CD8-positive, alpha-beta memory T cell (primary cell): ENCODE data around the gene OLFML3. TPM values are rescaled to one million over a fixed set of nuclear protein-coding genes. Genes with fewer than 3 reads are reported as not detected.
A peak's percentile ranks its signal among the peaks of the same experiment; 100 is the strongest.

ENCODE experiments used
- CTCF ChIA-PET: fragments of 350-600 bp; sonication (Branson Sonifier 250); formaldehyde crosslinking; loops from one replicate; lab custom pipeline; 2021; ENCODE audit warnings: antibody characterized with exemption; lab: Charles Lee
- POLR2A ChIA-PET: fragments of 350-600 bp; sonication (Branson Sonifier 250); formaldehyde crosslinking; loops from one replicate; lab custom pipeline; 2021; ENCODE audit warnings: antibody characterized with exemption; lab: Charles Lee
- DNase-seq, 5 donors: peaks; one replicate each; pipeline versions ENCODE4 v3.0.0 to v3.0.0-alpha.2; 2020 to 2022; ENCODE audit warnings: mixed read lengths in 1 of 5
- H3K27ac ChIP-seq: one replicate; pipeline ENCODE4 v1.7.0; 2013; ENCODE audit warnings: low read depth, mild to moderate bottlenecking, low read length, moderate library complexity
- H3K27me3 ChIP-seq: 2 replicates; pipeline ENCODE4 v1.7.0; 2013; ENCODE audit warnings: low read length, mild to moderate bottlenecking; ENCODE audit not compliant: insufficient read depth, poor library complexity, severe bottlenecking
- H3K36me3 ChIP-seq: 2 replicates; pipeline ENCODE4 v1.7.0; 2013; ENCODE audit warnings: mild to moderate bottlenecking, low read length, moderate library complexity; ENCODE audit not compliant: insufficient read depth
- H3K4me1 ChIP-seq: 2 replicates; pipeline ENCODE4 v1.7.0; 2013; ENCODE audit warnings: mild to moderate bottlenecking, low read length, moderate library complexity; ENCODE audit not compliant: insufficient read depth
- H3K4me3 ChIP-seq: 2 replicates; pipeline ENCODE4 v1.7.0; 2013; ENCODE audit warnings: mild to moderate bottlenecking, low read length
- H3K9me3 ChIP-seq: 2 replicates; pipeline ENCODE4 v1.7.0; 2013; ENCODE audit warnings: mild to moderate bottlenecking, low read length
- H3K27ac Mint-ChIP-seq, 8 donors: one replicate each; pipeline ENCODE4 v1.8.0; 2020 to 2021; ENCODE audit warnings: mixed read lengths in 8 of 8, mild to moderate bottlenecking in 6 of 8, inconsistent platforms in 3 of 8, moderate library complexity in 3 of 8
- H3K27me3 Mint-ChIP-seq, 2 donors: one replicate each; pipeline ENCODE4 v1.8.0; 2020 to 2021; ENCODE audit warnings: mixed read lengths in 2 of 2, mild to moderate bottlenecking in 1 of 2, moderate library complexity in 1 of 2
- H3K36me3 Mint-ChIP-seq, 3 donors: one replicate each; pipeline ENCODE4 v1.8.0; 2020 to 2021; ENCODE audit warnings: mixed read lengths in 3 of 3, inconsistent platforms in 1 of 3, mild to moderate bottlenecking in 1 of 3
- H3K4me1 Mint-ChIP-seq, 3 donors: one replicate each; pipeline ENCODE4 v1.8.0; 2020 to 2021; ENCODE audit warnings: mixed read lengths in 3 of 3, inconsistent platforms in 1 of 3, mild to moderate bottlenecking in 1 of 3
- H3K4me3 Mint-ChIP-seq, 7 donors: one replicate each; pipeline ENCODE4 v1.8.0; 2020 to 2021; ENCODE audit warnings: mixed read lengths in 7 of 7, mild to moderate bottlenecking in 6 of 7, moderate library complexity in 4 of 7, inconsistent platforms in 2 of 7
- H3K9me3 Mint-ChIP-seq, 5 donors: one replicate each; pipeline ENCODE4 v1.8.0; 2020 to 2022; ENCODE audit warnings: mixed read lengths in 5 of 5, mild to moderate bottlenecking in 3 of 5, moderate library complexity in 2 of 5, inconsistent platforms in 1 of 5
- polyA plus RNA-seq: library from polyadenylated mRNA; unstranded; fragments of 300-500 nt; fragmentation: Illumina TruSeq; gene quantifications from one replicate; pipeline ENCODE4 v1.2.3, GENCODE V29; 2021
- total RNA-seq, 2 experiments: library from RNA; stranded (reverse); gene quantifications; one replicate each; pipeline ENCODE4 v1.2.3, GENCODE V29; 2021

OLFML3 gene
- total and polyA plus RNA-seq, 3 experiments from 2014 or later = 0.18 to 0.24 TPM; not detected in 1

DNA sequence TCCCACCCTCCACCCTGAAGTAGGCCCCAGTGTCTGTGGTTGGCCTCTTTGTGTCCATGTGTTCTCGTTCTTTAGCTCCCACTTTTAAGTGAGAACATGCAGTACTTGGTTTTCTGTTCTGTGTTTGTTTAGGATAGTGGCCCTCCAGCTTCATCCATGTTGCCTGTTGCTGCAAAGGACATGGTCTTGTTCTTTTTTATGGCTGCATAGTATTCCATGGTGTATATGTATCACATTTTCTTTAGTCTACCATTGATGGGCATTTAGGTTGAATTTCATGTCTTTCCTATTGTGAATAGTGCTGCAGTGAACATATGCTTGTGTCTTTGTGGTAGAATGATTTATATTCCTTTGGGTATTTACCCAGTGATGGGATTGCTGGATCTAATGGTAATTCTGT is 44.1 kb upstream of the OLFML3 start:
- H3K4me1 Mint-ChIP-seq = peaks cover 84 to 99% (median 99%) of the 10 kb centered on the region in 3 donors
- peaks cover 2 to 36% (median 3%) of the 10 kb centered on the region in 3 donors for H3K36me3 Mint-ChIP-seq
- peak overlapping the region in 5 of 7 donors; percentile 25 to 72 (median 39) for H3K4me3 Mint-ChIP-seq
- DNase-seq = no peak
- H3K4me3 ChIP-seq = no peak overlapping the region
- H3K36me3 ChIP-seq = no peaks in the 10 kb centered on the region
- no peaks in the 10 kb centered on the region for H3K9me3 Mint-ChIP-seq
- CTCF ChIA-PET = interaction anchor here (1.5 to 9.7 kb wide), 2 partner anchors 13 to 31 kb away, joined by 4 to 74 read pairs; partner anchors contain the start of gene AP4B1
- H3K27ac Mint-ChIP-seq = peak overlapping the region in 7 of 8 donors; percentile 60 to 92 (median 83)
- no peaks in the 10 kb centered on the region for H3K27me3 ChIP-seq
- peaks cover 91% of the 10 kb centered on the region for H3K4me1 ChIP-seq
- POLR2A ChIA-PET = interaction anchor here (1.0 to 1.4 kb wide), 2 partner anchors 11 to 27 kb away, joined by 3 to 5 read pairs; no protein-coding TSS in a partner anchor
- H3K27ac ChIP-seq = no peak overlapping the region
- H3K9me3 ChIP-seq = no peaks in the 10 kb centered on the region
- H3K27me3 Mint-ChIP-seq = peaks cover 0 to 5% of the 10 kb centered on the region in 2 donors

DNA sequence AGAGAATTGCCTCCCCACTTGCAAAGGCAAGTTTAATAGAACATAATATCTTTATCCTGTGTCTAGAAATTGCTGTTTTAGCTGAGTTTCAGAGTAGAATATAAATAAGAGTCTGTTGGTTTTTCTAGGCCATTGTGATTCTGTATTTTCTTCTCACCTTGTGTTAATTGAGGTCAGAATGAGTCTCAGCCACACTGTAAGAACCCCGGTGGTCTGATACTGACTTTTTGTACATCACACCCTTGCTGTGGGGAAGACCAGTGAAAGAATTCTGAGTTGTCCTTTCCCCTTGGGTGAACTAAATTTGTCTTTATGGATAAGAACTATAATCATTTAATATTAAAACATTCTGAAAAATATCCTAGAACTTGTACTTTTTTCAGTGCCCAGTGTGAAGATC is 43.3 kb upstream of the OLFML3 start:
- H3K27ac ChIP-seq = no peak overlapping the region
- peaks cover 6% of the 10 kb centered on the region for H3K36me3 ChIP-seq
- ChIA-PET CTCF (interaction anchor here (1.5 to 9.7 kb wide), 2 partner anchors 12 to 32 kb away, joined by 4 to 74 read pairs; partner anchors contain the start of gene AP4B1), POLR2A (interaction anchor here (0.8 to 1.4 kb wide), 3 partner anchors 10 to 27 kb away, joined by 3 to 5 read pairs (median 3); no protein-coding TSS in a partner anchor)
- H3K4me1 ChIP-seq = peaks cover 93% of the 10 kb centered on the region
- peaks cover 84 to 99% (median 99%) of the 10 kb centered on the region in 3 donors for H3K4me1 Mint-ChIP-seq
- peaks cover 7 to 39% (median 8%) of the 10 kb centered on the region in 3 donors for H3K36me3 Mint-ChIP-seq
- DNase-seq = peak in 1 of 5 donors; percentile 20
- H3K9me3 Mint-ChIP-seq = no peaks in the 10 kb centered on the region
- peak overlapping the region; percentile 47 to 92 (median 82) for H3K27ac Mint-ChIP-seq
- peak overlapping the region; percentile 29 to 72 (median 44) for H3K4me3 Mint-ChIP-seq
- no peaks in the 10 kb centered on the region for H3K27me3 Mint-ChIP-seq
- H3K27me3 ChIP-seq = no peaks in the 10 kb centered on the region
- H3K4me3 ChIP-seq = no peak overlapping the region
- no peaks in the 10 kb centered on the region for H3K9me3 ChIP-seq

DNA sequence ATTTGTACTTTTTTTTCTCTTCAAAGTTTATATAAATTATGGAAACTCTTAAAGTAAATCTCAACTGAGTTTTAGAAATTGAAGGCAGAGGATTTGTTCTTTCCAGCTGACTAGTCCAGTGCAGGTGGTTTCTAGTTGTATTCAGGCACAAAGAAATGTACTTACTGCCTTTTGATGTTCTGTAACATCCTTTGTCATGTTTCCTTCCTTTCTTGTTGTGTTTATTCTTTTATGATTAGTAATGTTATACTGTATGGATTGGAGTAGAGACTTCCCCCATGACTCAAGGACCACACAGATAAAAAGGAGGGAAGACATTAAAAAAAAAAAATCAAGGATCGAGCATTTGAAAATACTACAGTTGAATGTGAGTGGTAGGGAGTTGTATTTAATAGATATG is 42.1 kb upstream of the OLFML3 start:
- no peak overlapping the region for H3K4me3 ChIP-seq
- no peaks in the 10 kb centered on the region for H3K27me3 ChIP-seq
- Mint-ChIP-seq H3K4me1 (peaks cover 79 to 95% (median 95%) of the 10 kb centered on the region in 3 donors), H3K27ac (peak overlapping the region in 7 of 8 donors; percentile 80 to 97 (median 90)), H3K27me3 (no peaks in the 10 kb centered on the region), H3K4me3 (peak overlapping the region; percentile 14 to 86 (median 48)), H3K36me3 (peaks cover 12 to 47% (median 13%) of the 10 kb centered on the region in 3 donors), H3K9me3 (no peaks in the 10 kb centered on the region)
- ChIA-PET POLR2A (no interaction called here), CTCF (interaction anchor here (9.7 kb wide), 1 partner anchor 11 kb away, joined by 74 read pairs; no protein-coding TSS in a partner anchor)
- no peaks in the 10 kb centered on the region for H3K9me3 ChIP-seq
- H3K4me1 ChIP-seq = peaks cover 94% of the 10 kb centered on the region
- peaks cover 10% of the 10 kb centered on the region for H3K36me3 ChIP-seq
- H3K27ac ChIP-seq = no peak overlapping the region
- DNase-seq = no peak

DNA sequence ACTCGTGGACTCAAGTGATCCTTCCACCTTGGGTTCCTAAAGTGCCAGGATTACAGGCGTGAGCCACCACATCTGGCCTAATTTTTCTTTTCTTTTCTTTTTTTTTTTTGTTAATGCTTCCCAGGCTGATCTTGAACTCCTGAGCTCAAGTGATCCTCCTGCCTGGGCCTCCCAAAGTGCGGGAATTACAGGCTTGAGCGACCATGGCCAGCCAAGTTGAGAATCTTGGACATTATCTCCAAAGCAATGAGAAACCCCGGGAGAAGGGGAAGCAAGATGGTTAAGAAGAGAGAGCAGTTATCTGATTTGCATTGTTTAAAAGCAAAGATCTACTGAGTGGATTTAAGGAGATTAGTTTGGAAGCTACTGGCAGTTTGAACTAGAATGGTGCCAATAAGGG is 41.1 kb upstream of the OLFML3 start:
- Mint-ChIP-seq H3K4me1 (peaks cover 77 to 93% (median 92%) of the 10 kb centered on the region in 3 donors), H3K27me3 (no peaks in the 10 kb centered on the region), H3K4me3 (peak overlapping the region in 6 of 7 donors; percentile 12 to 86 (median 42)), H3K9me3 (no peaks in the 10 kb centered on the region), H3K27ac (peak overlapping the region; percentile 59 to 97 (median 88)), H3K36me3 (peaks cover 13 to 47% (median 15%) of the 10 kb centered on the region in 3 donors)
- no peak overlapping the region for H3K4me3 ChIP-seq
- CTCF ChIA-PET = interaction anchor here (1.8 to 3.1 kb wide), 2 partner anchors 34 to 103 kb away, joined by 4 to 8 read pairs; partner anchors contain the start of genes AP4B1 and DCLRE1B
- no peaks in the 10 kb centered on the region for H3K27me3 ChIP-seq
- POLR2A ChIA-PET = interaction anchor here (0.7 kb wide), 1 partner anchor 861 kb away, joined by 4 read pairs; no protein-coding TSS in a partner anchor
- no peak overlapping the region for H3K27ac ChIP-seq
- no peaks in the 10 kb centered on the region for H3K9me3 ChIP-seq
- peaks cover 92% of the 10 kb centered on the region for H3K4me1 ChIP-seq
- peaks cover 14% of the 10 kb centered on the region for H3K36me3 ChIP-seq
- DNase-seq = no peak

DNA sequence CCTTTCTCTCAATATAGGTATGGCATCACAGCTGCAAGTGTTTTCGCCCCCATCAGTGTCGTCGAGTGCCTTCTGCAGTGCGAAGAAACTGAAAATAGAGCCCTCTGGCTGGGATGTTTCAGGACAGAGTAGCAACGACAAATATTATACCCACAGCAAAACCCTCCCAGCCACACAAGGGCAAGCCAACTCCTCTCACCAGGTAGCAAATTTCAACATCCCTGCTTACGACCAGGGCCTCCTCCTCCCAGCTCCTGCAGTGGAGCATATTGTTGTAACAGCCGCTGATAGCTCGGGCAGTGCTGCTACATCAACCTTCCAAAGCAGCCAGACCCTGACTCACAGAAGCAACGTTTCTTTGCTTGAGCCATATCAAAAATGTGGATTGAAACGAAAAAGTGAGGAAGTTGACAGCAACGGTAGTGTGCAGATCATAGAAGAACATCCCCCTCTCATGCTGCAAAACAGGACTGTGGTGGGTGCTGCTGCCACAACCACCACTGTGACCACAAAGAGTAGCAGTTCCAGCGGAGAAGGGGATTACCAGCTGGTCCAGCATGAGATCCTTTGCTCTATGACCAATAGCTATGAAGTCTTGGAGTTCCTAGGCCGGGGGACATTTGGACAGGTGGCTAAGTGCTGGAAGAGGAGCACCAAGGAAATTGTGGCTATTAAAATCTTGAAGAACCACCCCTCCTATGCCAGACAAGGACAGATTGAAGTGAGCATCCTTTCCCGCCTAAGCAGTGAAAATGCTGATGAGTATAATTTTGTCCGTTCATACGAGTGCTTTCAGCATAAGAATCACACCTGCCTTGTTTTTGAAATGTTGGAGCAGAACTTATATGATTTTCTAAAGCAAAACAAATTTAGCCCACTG is 38.7 kb upstream of the OLFML3 start:
- ChIA-PET POLR2A (interaction anchor here (0.6 to 2.9 kb wide), 4 partner anchors 10 to 157 kb away, joined by 3 to 28 read pairs (median 4); partner anchors contain the start of gene HIPK1), CTCF (interaction anchor here (1.7 to 3.1 kb wide), 4 partner anchors 8 to 105 kb away, joined by 5 to 18 read pairs (median 7); partner anchors contain the start of genes AP4B1, DCLRE1B and HIPK1)
- H3K9me3 Mint-ChIP-seq = no peaks in the 10 kb centered on the region
- peak overlapping the region; percentile 4 for H3K4me3 ChIP-seq
- H3K9me3 ChIP-seq = no peaks in the 10 kb centered on the region
- peaks cover 13 to 48% (median 22%) of the 10 kb centered on the region in 3 donors for H3K36me3 Mint-ChIP-seq
- H3K27me3 ChIP-seq = no peaks in the 10 kb centered on the region
- peaks cover 70 to 87% (median 84%) of the 10 kb centered on the region in 3 donors for H3K4me1 Mint-ChIP-seq
- peaks cover 83% of the 10 kb centered on the region for H3K4me1 ChIP-seq
- peak overlapping the region; percentile 59 to 87 (median 81) for H3K4me3 Mint-ChIP-seq
- H3K27me3 Mint-ChIP-seq = no peaks in the 10 kb centered on the region
- peaks cover 16% of the 10 kb centered on the region for H3K36me3 ChIP-seq
- no peak overlapping the region for H3K27ac ChIP-seq
- DNase-seq = peak; percentile 14 to 71 (median 51)
- peak overlapping the region; percentile 90 to 97 (median 94) for H3K27ac Mint-ChIP-seq

DNA sequence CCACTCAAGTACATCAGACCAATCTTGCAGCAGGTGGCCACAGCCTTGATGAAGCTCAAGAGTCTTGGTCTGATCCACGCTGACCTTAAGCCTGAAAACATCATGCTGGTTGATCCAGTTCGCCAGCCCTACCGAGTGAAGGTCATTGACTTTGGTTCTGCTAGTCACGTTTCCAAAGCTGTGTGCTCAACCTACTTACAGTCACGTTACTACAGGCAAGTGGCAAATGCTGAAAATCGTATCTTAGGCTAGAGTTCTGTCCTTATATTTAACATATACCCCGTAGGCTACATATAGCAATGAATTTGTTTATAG is 38.1 kb upstream of the OLFML3 start:
- H3K4me3 Mint-ChIP-seq = peak overlapping the region; percentile 59 to 87 (median 81)
- peak overlapping the region; percentile 4 for H3K4me3 ChIP-seq
- no peaks in the 10 kb centered on the region for H3K9me3 Mint-ChIP-seq
- H3K27me3 Mint-ChIP-seq = no peaks in the 10 kb centered on the region
- CTCF ChIA-PET = interaction anchor here (1.7 to 2.8 kb wide), 2 partner anchors 11 to 106 kb away, joined by 5 to 18 read pairs; partner anchors contain the start of gene HIPK1
- POLR2A ChIA-PET = interaction anchor here (0.9 to 2.9 kb wide), 2 partner anchors 11 to 35 kb away, joined by 4 to 28 read pairs; partner anchors contain the start of gene HIPK1
- H3K27ac Mint-ChIP-seq = peak overlapping the region; percentile 90 to 97 (median 94)
- H3K27me3 ChIP-seq = no peaks in the 10 kb centered on the region
- peaks cover 83% of the 10 kb centered on the region for H3K4me1 ChIP-seq
- H3K36me3 ChIP-seq = peaks cover 16% of the 10 kb centered on the region
- H3K9me3 ChIP-seq = no peaks in the 10 kb centered on the region
- no peak for DNase-seq
- peaks cover 70 to 87% (median 84%) of the 10 kb centered on the region in 3 donors for H3K4me1 Mint-ChIP-seq
- H3K36me3 Mint-ChIP-seq = peaks cover 13 to 51% (median 25%) of the 10 kb centered on the region in 3 donors
- H3K27ac ChIP-seq = no peak overlapping the region

DNA sequence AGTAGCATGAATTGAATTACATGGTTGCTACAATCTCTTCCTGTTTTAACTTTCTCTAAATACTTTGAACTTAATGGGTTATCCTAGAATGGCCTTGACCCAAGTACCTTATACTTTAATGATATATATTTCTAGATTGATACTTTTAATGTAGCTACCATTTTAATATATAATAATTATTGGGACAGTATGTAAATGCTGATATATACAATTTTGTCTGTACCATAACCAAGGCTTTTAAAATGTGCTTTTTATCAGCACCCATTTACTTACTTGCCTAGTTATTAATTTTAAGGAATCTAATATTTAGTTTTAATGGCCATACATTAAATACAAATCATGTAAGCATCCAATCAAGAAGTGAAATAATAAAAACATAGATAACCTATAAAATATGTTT is 36.7 kb upstream of the OLFML3 start:
- Histone ChIP-seq H3K4me3 (no peak overlapping the region), H3K4me1 (peaks cover 83% of the 10 kb centered on the region), H3K27me3 (no peaks in the 10 kb centered on the region), H3K9me3 (no peaks in the 10 kb centered on the region), H3K27ac (no peak overlapping the region), H3K36me3 (peaks cover 16% of the 10 kb centered on the region)
- peak overlapping the region in 6 of 8 donors; percentile 20 to 72 (median 48) for H3K27ac Mint-ChIP-seq
- peaks cover 73 to 87% (median 84%) of the 10 kb centered on the region in 3 donors for H3K4me1 Mint-ChIP-seq
- H3K36me3 Mint-ChIP-seq = peaks cover 13 to 51% (median 25%) of the 10 kb centered on the region in 3 donors
- no peak overlapping the region for H3K4me3 Mint-ChIP-seq
- no peaks in the 10 kb centered on the region for H3K9me3 Mint-ChIP-seq
- no peaks in the 10 kb centered on the region for H3K27me3 Mint-ChIP-seq
- ChIA-PET POLR2A (no interaction called here), CTCF (interaction anchor here (0.6 kb wide), 1 partner anchor 914 kb away, joined by 3 read pairs; no protein-coding TSS in a partner anchor)
- DNase-seq = no peak
